HG03103 (cell line): ENCODE measurements around the gene ZNF547.
A peak's percentile ranks its signal among the peaks of the same experiment; 100 is the strongest.
"Not testable (repeated sequence)": the region's sequence is repeated elsewhere in the genome, so short reads cannot be mapped to it uniquely, and the experiment has no call there.

Source experiments
- ATAC-seq: cut with Tn5 transposase; IDR thresholded peaks from one replicate; pipeline ENCODE4 v1.9.1; 2021; ENCODE audit warnings: low read depth; ENCODE audit not compliant: unreplicated experiment

ZNF547 gene

GRCh38 chr19:57366776-57367175 lies 3.4 kb downstream of the ZNF547 start:
- no peak for ATAC-seq

GRCh38 chr19:57374179-57374578 lies 10.8 kb downstream of the ZNF547 start:
- ATAC-seq = no peak

DNA sequence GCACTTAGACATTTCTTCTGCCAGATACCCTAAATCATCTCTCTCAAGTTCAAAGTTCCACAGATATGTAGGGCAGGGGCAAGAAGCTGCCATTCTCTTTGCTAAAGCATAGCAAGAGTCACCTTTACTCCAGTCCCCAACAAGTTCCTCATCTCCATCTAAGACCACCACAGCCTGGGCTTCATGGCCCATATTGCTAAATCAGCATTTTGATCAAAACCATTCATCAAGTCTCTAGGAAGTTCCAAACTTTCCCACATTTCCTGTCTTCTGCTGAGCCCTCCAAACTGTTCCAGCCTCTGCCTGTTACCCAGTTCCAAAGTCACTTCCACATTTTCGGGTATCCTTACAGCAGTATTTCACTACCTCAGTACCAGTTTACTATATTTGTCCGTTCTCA lies 11.3 kb downstream of the ZNF547 start:
- not testable (repeated sequence) for ATAC-seq

- no peak for ATAC-seq
These were observed 12.8 kb downstream of the ZNF547 start for GRCh38 chr19:57376151-57376550.

- no peak for ATAC-seq
These were observed 14.3 kb downstream of the ZNF547 start for GRCh38 chr19:57377498-57378146.

DNA sequence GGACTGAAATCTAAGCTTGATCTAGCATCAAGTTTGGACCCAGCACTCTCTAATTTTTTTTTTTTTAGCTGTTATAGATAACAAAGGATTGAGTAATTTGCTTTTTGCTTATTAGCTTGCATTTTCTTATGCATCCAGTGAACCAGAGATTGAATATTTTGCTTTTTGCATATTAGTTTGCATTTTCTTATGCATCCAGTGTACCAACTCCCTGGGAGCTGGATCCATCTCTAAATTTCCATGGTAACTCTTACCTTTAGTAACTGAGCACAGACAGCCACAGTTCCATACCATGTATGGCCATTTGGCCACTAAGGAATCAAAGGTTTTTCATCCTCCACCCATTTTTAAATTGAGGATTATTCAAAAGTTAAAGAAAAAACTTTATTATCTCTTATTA lies 17.6 kb downstream of the ZNF547 start:
- no peak for ATAC-seq

- ATAC-seq = no peak
These were observed 19.6 kb downstream of the ZNF547 start for GRCh38 chr19:57382806-57383488.

DNA sequence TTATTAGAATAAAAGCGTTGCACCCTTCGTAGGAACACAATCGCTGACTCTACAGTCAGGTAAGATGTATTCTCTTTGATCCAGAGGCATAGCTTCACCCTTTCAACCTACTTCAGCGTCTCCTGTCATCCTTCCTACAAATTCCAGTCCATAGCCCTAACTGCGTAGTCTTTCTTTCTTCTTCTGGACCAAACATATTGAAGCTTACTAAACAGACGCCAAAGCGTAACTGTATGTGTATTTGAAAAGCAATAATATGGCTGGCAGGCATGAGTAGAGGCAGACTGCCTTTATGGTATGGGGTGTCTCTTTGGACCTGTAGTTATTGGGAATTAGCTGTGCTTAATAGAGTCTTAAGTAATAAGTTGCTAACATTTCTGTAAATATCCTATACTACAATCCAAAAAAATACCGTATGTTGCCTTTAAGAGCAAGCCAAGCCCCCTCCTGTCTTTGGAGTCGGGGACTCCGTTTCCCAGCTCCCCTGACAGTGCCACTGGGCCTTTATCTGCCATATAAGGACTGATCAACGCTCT lies 25.9 kb downstream of the ZNF547 start:
- ATAC-seq = no peak

DNA sequence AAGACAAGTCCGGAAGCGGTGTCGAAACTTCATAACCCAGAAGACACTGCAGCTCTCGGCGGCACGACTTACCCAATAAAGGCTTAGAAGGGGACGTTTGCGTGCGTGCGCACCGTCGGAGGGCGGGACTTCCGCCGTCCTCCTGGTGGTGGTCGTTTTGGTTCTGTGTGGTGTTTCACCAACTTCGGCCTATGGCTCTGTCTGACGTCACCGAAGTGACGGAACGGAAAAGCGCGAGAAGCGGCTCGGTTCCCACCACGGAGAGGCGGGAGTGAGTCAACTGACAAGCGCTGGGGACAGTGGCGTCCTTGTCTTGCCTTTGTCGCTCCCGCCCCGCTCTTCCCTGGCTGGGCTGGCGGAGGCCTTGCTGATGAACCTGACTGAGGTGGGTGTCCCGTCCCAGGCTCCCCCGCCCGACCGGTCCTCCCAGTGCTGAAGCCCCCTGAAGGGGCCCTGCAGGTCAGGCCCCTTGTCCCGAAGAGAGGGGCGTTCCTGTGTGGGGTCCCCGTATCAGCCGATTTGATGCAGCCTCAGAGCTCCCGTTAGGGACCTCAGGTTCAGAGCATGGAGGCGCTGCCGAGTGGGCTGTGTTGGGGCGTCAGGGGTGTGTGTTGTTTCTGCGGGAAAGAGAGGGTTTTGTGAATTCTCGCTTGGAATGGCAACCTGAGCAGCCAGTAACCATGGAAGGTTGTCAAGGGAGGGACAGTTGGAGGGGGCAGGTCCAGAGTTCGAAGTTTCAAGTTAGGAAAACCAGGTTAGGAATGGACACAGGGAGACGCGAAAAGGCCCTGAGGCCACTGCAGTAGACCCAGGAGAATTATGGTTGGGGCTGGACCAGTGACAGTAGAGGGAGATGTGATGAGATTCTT lies 26.6 kb downstream of the ZNF547 start, which contains the start of gene ZNF548:
TSS of gene ZNF548 (plus strand) at position 125 of the 869 bp plus-strand sequence. CDS start at position 371, 246 bp downstream.
- ATAC-seq = peak; percentile 96

- no peak for ATAC-seq
These were observed 32.4 kb downstream of the ZNF547 start for GRCh38 chr19:57395710-57396109.

DNA sequence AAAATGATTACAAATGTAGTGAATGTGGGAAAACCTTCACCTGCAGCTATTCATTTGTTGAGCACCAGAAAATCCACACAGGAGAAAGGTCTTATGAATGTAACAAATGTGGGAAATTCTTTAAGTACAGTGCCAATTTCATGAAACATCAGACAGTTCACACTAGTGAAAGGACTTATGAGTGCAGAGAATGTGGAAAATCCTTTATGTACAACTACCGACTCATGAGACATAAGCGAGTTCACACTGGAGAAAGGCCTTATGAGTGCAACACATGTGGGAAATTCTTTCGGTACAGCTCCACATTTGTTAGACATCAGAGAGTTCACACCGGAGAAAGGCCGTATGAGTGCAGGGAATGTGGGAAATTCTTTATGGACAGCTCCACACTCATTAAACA lies 35.5 kb downstream of the ZNF547 start:
- no peak for ATAC-seq

GRCh38 chr19:57403737-57404563 lies 40.6 kb downstream of the ZNF547 start:
- no peak for ATAC-seq

GRCh38 chr19:57406516-57407123 lies 43.3 kb downstream of the ZNF547 start:
- no peak for ATAC-seq

DNA sequence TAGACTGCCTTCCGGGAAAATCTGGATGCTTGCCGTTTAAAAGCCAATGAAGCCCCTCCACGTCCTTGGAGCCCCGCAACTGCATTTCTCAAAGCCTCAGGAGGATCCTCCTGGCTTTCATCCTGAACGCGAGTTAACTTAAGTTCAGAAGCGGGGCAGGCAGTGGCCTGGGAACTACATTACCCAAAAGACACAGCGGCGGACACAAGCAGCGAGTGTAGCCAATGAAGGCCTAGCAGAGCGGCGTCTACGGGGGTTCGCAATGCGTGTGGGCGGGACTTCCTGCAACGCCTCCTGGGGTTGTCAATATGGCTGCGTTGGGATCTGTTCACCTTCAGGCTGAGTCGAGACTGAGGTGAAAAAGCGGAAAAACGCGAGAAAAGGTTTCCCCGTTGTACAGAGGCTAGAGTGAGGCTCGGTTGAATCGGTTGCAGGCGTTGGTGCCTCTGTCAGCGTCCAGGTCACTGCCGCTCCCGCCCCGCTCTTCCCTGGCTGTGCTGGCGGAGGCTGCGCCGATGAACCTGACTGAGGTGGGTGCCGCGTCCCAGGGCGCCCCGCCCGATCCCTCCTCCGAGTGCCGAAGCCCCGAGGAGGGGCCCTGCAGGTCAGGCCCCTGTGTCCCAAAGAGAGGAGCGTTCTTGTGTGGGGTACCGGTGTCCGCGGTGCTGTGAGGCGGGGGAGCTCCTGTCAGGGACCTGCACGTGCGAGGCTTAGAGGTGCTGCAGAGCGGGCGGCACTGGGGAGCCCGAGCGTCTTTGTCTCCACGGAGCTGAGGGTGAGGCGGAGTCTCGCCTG lies 47.7 kb downstream of the ZNF547 start, which contains the start of gene ZNF17:
TSS of gene ZNF17 (plus strand) at position 285 of the 795 bp plus-strand sequence. CDS start 2,455 bp downstream, outside the sequence.
- ATAC-seq = peak; percentile 97

- no peak for ATAC-seq
These were observed 56.1 kb downstream of the ZNF547 start for GRCh38 chr19:57419439-57419838.

GRCh38 chr19:57421037-57421436 lies 57.7 kb downstream of the ZNF547 start:
- ATAC-seq = no peak
